GM18519 (cell line): Measurements from ENCODE around the gene CELF2.

Experiments
- ATAC-seq: cut with Tn5 transposase; IDR thresholded peaks from one replicate; pipeline ENCODE4 v1.9.1; 2021; ENCODE audit warnings: mild to moderate bottlenecking, moderate library complexity; ENCODE audit not compliant: unreplicated experiment, low FRiP score

CELF2 gene

GRCh38 chr10:11050301-11051287, 32.9 kb downstream of the CELF2 start:
- ATAC-seq = no peak

GRCh38 chr10:11057018-11057417, 39.3 kb downstream of the CELF2 start:
- no peak for ATAC-seq

DNA sequence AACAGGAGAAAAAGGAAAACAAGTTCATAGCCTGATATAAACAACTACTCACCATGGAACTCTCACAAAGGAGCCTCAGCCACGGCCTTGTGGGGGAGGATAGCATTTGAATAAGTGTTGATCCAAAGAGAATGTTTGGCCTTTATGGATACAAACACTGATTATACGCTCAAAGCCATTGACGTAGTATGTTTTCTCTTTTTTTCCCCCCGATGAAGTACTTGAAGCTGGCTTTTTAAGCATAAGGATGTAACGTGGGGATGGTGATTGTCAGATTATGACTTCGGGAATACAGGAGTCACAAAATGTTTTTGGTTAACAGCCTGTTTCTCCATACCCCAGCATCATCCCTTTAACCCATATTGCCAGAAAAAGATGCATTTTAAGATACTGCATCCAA, 39.8 kb downstream of the CELF2 start:
- ATAC-seq = no peak

GRCh38 chr10:11057994-11058393, 40.3 kb downstream of the CELF2 start:
- ATAC-seq = no peak

- no peak for ATAC-seq
Measured at GRCh38 chr10:11058965-11059364, 41.3 kb downstream of the CELF2 start.

- ATAC-seq = no peak
Measured at GRCh38 chr10:11063856-11064255, 46.2 kb downstream of the CELF2 start.

GRCh38 chr10:11064832-11065231, 47.2 kb downstream of the CELF2 start:
- no peak for ATAC-seq

DNA sequence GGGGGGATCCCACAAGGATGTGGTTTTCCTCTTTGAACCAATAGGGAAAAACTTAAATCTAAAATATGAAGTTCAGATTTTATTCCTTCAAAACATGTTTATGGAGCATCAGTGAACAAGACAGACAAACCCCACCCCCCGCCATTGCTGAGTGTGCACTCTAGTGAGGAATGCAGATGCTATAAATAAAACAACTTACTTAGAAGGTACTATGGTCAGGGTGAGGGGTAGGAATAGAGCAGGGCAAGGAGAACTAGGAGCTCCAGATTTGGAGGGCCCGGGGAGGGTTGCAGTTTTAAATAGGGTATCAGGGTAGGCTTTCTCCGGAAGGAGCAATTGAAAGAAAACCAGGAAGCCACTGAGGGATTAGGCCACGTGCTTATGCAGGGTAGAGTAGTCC, 47.9 kb downstream of the CELF2 start:
- ATAC-seq = no peak

GRCh38 chr10:11066520-11066919, 48.8 kb downstream of the CELF2 start:
- ATAC-seq = no peak

- no peak for ATAC-seq
Measured at GRCh38 chr10:11068861-11069633, 51.4 kb downstream of the CELF2 start.

DNA sequence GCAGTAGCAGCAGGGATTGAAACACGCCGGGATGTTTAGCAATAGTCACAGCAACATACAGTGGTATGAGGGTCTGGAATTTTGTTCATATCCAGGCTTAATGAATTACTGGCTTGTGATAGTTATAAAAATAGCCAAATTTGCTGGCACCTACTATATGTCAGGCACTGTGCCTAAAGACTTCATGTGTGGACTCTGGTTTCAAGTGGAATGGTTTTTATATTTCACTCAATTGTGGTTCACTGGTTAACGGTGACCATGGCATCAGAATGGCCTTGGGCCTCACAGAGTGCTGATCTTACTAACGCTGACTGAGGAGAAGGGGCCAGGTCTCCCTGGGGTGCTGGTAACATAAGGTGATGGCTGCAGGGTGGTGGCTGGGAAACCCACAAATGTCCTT, 55.7 kb downstream of the CELF2 start:
- ATAC-seq = no peak

GRCh38 chr10:11074536-11075267, 57.0 kb downstream of the CELF2 start:
- peak; percentile 89 for ATAC-seq

GRCh38 chr10:11076221-11076620, 58.5 kb downstream of the CELF2 start:
- no peak for ATAC-seq

DNA sequence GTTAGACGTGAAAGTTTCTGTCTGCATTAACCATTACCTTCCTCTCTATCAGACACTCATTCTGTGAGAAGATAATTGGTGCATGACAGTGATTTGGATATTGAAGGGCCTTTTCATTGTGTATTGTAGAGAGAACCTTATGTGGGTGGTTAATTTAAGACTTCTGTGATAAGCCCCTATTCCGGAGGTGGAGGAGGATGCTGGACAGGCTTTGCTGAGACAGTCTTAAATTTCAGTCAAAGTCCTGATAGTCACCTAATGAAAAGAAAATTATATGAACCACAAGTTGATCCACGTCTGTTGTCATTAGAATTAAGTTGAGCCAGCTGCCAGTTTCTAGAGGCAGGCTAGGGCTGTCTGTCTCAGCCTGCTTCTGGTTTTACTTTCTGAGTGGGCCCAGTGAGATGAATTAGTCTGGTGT, 62.9 kb downstream of the CELF2 start:
- ATAC-seq = peak; percentile 75

DNA sequence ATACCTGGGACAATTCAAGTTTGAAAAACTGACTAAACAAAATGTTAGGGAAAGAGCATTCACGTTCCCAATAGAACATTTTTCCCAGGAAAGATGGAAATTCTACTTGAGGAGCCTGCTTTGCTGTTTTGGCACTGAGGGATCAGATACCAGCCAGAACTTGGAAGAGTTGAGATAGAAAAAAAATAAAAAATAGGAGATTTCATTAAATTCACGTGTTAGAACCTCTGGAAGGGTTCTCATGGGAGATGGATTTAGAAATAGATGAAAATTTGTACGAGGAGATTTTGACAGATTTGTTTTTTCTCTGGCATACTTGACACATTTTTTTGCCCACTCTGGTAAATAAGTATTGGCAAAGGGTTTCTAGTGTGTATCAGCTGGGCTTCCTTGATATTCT, 63.7 kb downstream of the CELF2 start:
- no peak for ATAC-seq

- ATAC-seq = no peak
Measured at GRCh38 chr10:11082526-11082925, 64.9 kb downstream of the CELF2 start.

DNA sequence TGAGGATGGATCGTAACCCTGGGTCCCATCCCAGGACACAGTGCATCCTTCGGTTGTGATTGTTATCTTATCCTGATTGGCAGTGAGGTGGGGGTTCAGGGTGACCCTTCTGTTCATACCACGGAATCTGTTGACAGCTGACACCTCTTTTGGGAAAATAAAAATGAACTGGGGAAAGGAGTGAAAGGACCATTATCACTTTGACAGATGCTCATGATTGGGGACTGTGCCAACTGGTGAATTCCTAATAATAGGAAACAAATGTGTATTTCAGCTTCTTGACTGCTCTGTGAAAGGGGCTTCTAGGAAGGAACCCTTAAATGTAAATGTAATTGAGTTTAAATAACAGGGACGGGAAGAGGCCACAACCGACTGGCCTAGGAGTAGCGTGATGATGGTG, 65.4 kb downstream of the CELF2 start:
- ATAC-seq = no peak

- no peak for ATAC-seq
Measured at GRCh38 chr10:11085545-11085944, 67.9 kb downstream of the CELF2 start.

DNA sequence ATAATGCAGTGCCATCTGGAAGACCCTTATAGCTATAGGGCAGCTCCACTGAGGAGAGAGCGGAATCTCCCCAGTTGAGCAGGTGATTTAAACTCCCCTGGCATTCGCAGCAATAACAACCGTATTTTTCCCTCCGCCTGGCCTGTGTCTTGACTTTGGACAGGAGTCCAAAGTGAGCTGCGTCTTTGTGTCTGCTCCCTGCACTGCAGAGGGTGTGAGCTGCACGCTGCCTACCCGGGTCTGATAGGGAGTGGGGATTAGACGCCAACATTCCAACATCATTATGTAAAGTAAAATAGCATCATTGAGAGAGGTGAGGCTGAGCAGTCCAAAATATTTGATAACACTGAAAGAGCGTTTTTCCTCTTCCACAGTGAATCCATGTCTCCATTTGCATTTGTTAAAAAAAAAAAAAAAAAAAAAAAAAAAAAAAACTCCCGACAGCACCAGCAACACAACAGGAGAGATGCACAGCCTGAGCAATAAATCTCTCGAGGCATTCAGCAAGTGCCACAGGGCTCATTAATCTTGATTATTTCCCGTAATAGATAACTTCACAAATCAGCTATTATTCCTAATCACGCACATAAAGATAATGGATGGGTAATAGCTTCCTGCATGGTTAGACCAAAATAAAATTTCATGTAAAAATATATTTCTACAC, 68.6 kb downstream of the CELF2 start:
- no peak for ATAC-seq

- no peak for ATAC-seq
Measured at GRCh38 chr10:11087372-11087771, 69.7 kb downstream of the CELF2 start.
